ENCODE data around the gene BRIP1. TPM values are rescaled to one million over a fixed set of nuclear protein-coding genes. Genes with fewer than 3 reads are reported as not detected.

BRIP1 gene
- total RNA-seq, 2 experiments from 2014 or later, result 14.1 to 15.8 TPM

DNA sequence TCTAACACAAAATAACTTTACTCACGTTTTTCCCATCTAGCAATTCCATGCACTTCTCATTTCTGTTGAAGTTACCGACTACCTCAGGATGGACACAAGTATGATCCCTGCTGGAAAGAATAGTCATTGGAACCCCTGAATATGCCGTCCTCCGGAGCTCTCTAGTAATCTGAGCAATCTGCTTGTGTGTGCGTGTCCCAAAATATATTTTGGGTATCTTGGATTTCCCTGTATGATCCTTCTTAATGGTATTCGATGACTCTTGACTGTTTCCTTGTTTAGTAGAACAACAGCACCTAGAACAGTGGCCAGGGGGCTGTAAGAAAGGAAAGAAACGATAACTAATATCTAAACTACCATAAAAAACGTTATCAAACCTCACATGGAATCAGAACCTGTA is 54.9 kb downstream of the BRIP1 start:
- ChIA-PET POLR2A (no interaction called here), CTCF (no interaction called here)
- Mint-ChIP-seq H3K36me3 (peaks cover 6% of the 10 kb centered on the region), H3K27me3 (no peaks in the 10 kb centered on the region), H3K27ac (no peak overlapping the region), H3K4me3 (no peak overlapping the region), H3K9me3 (no peaks in the 10 kb centered on the region), H3K4me1 (ENCODE audit: low read depth) (peaks cover 5% of the 10 kb centered on the region)
- DNase-seq, result no peak
- intact Hi-C loops (cut with micrococcal nuclease), result no loop called here

DNA sequence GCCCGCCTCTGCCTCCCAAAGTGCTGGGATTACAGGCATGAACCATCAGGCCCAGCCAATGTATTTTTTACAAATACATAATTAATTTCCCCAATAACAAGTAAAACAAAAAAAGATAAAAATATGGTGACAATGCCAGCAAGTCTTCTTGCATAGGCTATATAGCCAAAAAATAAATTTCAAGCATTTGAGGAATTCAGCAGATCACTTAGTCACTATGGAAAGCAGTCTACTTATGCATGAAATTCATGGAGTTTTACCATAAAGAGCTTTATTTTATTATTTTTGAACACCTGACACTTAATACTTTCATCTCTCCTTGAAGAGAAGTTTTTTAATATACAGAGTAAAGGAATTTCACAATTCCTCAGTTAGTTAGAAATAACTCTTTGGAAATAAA is 56.4 kb downstream of the BRIP1 start:
- ChIA-PET POLR2A (no interaction called here), CTCF (no interaction called here)
- Mint-ChIP-seq H3K9me3 (no peaks in the 10 kb centered on the region), H3K4me3 (no peak overlapping the region), H3K36me3 (peaks cover 4% of the 10 kb centered on the region), H3K27me3 (no peaks in the 10 kb centered on the region), H3K4me1 (ENCODE audit: low read depth) (peaks cover 5% of the 10 kb centered on the region), H3K27ac (no peak overlapping the region)
- intact Hi-C loops (cut with micrococcal nuclease), result no loop called here
- no peak for DNase-seq

- POLR2A ChIA-PET, result no interaction called here
- CTCF ChIA-PET, result interaction anchor here (0.5 to 0.9 kb wide), 2 partner anchors 51 to 108 kb away, joined by 3 read pairs; no protein-coding TSS in a partner anchor
- Mint-ChIP-seq H3K9me3 (no peaks in the 10 kb centered on the region), H3K4me1 (ENCODE audit: low read depth) (peaks cover 5% of the 10 kb centered on the region), H3K4me3 (no peak overlapping the region), H3K27me3 (no peaks in the 10 kb centered on the region), H3K27ac (no peak overlapping the region), H3K36me3 (peaks cover 6% of the 10 kb centered on the region)
- intact Hi-C loops (cut with micrococcal nuclease), result no loop called here
- no peak for DNase-seq
Measured at GRCh38 chr17:61806081-61806828, 57.1 kb downstream of the BRIP1 start.

- ChIA-PET POLR2A (no interaction called here), CTCF (interaction anchor here (0.9 kb wide), 1 partner anchor 52 kb away, joined by 3 read pairs; no protein-coding TSS in a partner anchor)
- DNase-seq, result no peak
- H3K27ac Mint-ChIP-seq, result no peak overlapping the region
- H3K36me3 Mint-ChIP-seq, result peaks cover 7% of the 10 kb centered on the region
- H3K9me3 Mint-ChIP-seq, result no peaks in the 10 kb centered on the region
- intact Hi-C loops (cut with micrococcal nuclease), result no loop called here
- no peaks in the 10 kb centered on the region for H3K27me3 Mint-ChIP-seq
- H3K4me3 Mint-ChIP-seq, result no peak overlapping the region
- H3K4me1 Mint-ChIP-seq (ENCODE audit: low read depth), result peaks cover 5% of the 10 kb centered on the region
Measured at GRCh38 chr17:61805399-61805798, 57.9 kb downstream of the BRIP1 start.

GRCh38 chr17:61803796-61804195 is 59.5 kb downstream of the BRIP1 start:
- no peaks in the 10 kb centered on the region for H3K9me3 Mint-ChIP-seq
- H3K4me1 Mint-ChIP-seq (ENCODE audit: low read depth), result peaks cover 5% of the 10 kb centered on the region
- peaks cover 7% of the 10 kb centered on the region for H3K36me3 Mint-ChIP-seq
- no peak overlapping the region for H3K27ac Mint-ChIP-seq
- DNase-seq, result no peak
- H3K27me3 Mint-ChIP-seq, result no peaks in the 10 kb centered on the region
- ChIA-PET CTCF (no interaction called here), POLR2A (no interaction called here)
- H3K4me3 Mint-ChIP-seq, result no peak overlapping the region
- intact Hi-C loops (cut with micrococcal nuclease), result no loop called here

- POLR2A ChIA-PET, result no interaction called here
- DNase-seq, result no peak
- Mint-ChIP-seq H3K27me3 (no peaks in the 10 kb centered on the region), H3K4me1 (ENCODE audit: low read depth) (peaks cover 5% of the 10 kb centered on the region), H3K9me3 (no peaks in the 10 kb centered on the region), H3K4me3 (no peak overlapping the region), H3K36me3 (peaks cover 3% of the 10 kb centered on the region), H3K27ac (no peak overlapping the region)
- CTCF ChIA-PET, result no interaction called here
- intact Hi-C loops (cut with micrococcal nuclease), result no loop called here
Measured at GRCh38 chr17:61803216-61803615, 60.1 kb downstream of the BRIP1 start.

DNA sequence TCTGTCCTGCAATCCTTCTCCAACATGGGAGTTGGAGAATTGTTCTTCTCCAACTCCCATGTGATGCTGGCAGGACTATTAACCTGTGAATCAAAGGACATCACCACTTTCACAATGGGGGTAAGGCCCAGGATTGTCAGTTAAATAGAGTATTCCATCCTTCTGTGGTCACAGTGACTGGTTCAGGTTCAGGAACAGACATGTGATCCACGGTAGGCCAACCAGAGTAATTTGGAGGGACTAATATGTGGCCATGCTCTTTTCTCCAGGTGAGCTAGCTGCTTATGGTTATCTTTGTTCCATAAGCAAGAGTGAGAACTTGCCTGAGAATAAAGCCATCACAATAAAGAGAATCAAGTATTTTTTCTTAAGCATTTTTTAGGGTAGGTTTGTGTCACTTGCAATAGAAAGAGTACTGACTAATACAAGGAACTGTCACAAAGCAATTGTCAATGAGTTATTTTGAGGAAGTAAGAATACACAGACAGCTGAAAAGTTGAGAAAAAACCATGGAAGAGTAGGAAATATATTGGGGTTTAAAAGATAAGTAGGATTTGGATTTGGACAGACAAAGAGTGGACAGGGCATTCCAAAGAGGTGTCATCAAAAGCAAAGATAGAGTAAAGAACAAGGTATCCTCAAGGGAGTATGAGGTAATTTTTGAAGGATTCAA is 63.4 kb downstream of the BRIP1 start:
- CTCF ChIA-PET, result no interaction called here
- POLR2A ChIA-PET, result interaction anchor here (1.0 kb wide), 1 partner anchor 15 kb away, joined by 3 read pairs; no protein-coding TSS in a partner anchor
- H3K36me3 Mint-ChIP-seq, result peaks cover 11% of the 10 kb centered on the region

DNA sequence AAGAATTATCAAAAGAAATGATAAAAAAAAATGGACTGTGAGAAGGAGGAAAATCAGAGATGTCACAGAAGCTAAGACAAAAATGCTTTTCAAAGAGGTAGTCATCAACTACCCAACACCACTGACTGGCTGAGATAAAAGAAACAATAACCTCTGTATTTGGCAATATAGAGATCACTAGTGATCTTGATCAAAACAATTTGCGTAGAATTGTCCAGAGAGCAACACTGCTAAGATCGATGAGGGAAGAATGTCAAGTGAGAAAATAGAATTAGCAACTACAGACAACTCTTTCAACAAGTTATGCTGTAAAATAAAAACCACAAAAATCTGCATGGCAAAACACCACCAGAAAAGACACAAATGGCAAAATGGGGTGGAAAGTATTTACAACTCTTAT is 66.0 kb downstream of the BRIP1 start:
- POLR2A ChIA-PET, result no interaction called here

More for the DNA sequence above, 63.4 kb downstream of the BRIP1 start:
- intact Hi-C loops (cut with micrococcal nuclease), result no loop called here
- no peak for DNase-seq
- Mint-ChIP-seq H3K9me3 (no peaks in the 10 kb centered on the region), H3K4me1 (ENCODE audit: low read depth) (no peaks in the 10 kb centered on the region), H3K27ac (no peak overlapping the region), H3K27me3 (no peaks in the 10 kb centered on the region), H3K4me3 (no peak overlapping the region)

GRCh38 chr17:61795546-61795945 is 67.8 kb downstream of the BRIP1 start:
- no peak overlapping the region for H3K4me3 Mint-ChIP-seq
- CTCF ChIA-PET, result no interaction called here
- H3K27ac Mint-ChIP-seq, result no peak overlapping the region
- POLR2A ChIA-PET, result interaction anchor here (0.6 kb wide), 1 partner anchor 559 kb away, joined by 6 read pairs; no protein-coding TSS in a partner anchor
- peaks cover 2% of the 10 kb centered on the region for H3K4me1 Mint-ChIP-seq (ENCODE audit: low read depth)
- H3K36me3 Mint-ChIP-seq, result peaks cover 8% of the 10 kb centered on the region
- no peaks in the 10 kb centered on the region for H3K9me3 Mint-ChIP-seq
- DNase-seq, result no peak
- intact Hi-C loops (cut with micrococcal nuclease), result no loop called here
- H3K27me3 Mint-ChIP-seq, result no peaks in the 10 kb centered on the region

More for the DNA sequence above, 66.0 kb downstream of the BRIP1 start:
- no peak overlapping the region for H3K4me3 Mint-ChIP-seq
- H3K36me3 Mint-ChIP-seq, result peaks cover 11% of the 10 kb centered on the region
- CTCF ChIA-PET, result no interaction called here
- H3K27me3 Mint-ChIP-seq, result no peaks in the 10 kb centered on the region
- no peak overlapping the region for H3K27ac Mint-ChIP-seq
- intact Hi-C loops (cut with micrococcal nuclease), result no loop called here
- H3K4me1 Mint-ChIP-seq (ENCODE audit: low read depth), result peaks cover 2% of the 10 kb centered on the region
- H3K9me3 Mint-ChIP-seq, result no peaks in the 10 kb centered on the region
- no peak for DNase-seq

DNA sequence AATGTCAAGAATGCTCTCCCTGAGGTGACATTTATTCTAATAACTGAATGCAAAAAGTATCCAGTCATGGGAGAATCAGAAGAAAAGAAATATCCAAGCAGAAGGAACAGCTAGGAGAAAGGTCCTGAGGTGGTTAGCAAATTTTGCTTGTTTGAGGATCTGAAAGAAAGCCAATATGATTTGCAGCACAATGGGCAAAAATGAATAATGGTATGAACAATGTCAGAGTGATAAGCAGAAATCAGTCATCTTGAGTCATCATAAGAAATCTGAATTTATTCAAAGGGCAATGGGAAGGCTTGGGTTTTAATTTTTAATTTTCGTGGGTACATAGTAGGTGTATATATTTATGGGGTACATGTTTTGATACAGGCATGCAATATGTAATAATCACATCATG is 68.5 kb downstream of the BRIP1 start:
- H3K36me3 Mint-ChIP-seq, result peaks cover 8% of the 10 kb centered on the region
- CTCF ChIA-PET, result no interaction called here

GRCh38 chr17:61794242-61794641 is 69.1 kb downstream of the BRIP1 start:
- no peak overlapping the region for H3K27ac Mint-ChIP-seq
- ChIA-PET POLR2A (no interaction called here), CTCF (no interaction called here)
- DNase-seq, result no peak
- no peak overlapping the region for H3K4me3 Mint-ChIP-seq
- H3K4me1 Mint-ChIP-seq (ENCODE audit: low read depth), result peaks cover 2% of the 10 kb centered on the region
- H3K27me3 Mint-ChIP-seq, result no peaks in the 10 kb centered on the region
- no peaks in the 10 kb centered on the region for H3K9me3 Mint-ChIP-seq
- intact Hi-C loops (cut with micrococcal nuclease), result no loop called here
- peaks cover 8% of the 10 kb centered on the region for H3K36me3 Mint-ChIP-seq

More for the DNA sequence above, 68.5 kb downstream of the BRIP1 start:
- POLR2A ChIA-PET, result no interaction called here
- DNase-seq, result no peak
- Mint-ChIP-seq H3K4me1 (ENCODE audit: low read depth) (peaks cover 2% of the 10 kb centered on the region), H3K27me3 (no peaks in the 10 kb centered on the region), H3K4me3 (no peak overlapping the region), H3K27ac (no peak overlapping the region), H3K9me3 (no peaks in the 10 kb centered on the region)
- intact Hi-C loops (cut with micrococcal nuclease), result no loop called here

DNA sequence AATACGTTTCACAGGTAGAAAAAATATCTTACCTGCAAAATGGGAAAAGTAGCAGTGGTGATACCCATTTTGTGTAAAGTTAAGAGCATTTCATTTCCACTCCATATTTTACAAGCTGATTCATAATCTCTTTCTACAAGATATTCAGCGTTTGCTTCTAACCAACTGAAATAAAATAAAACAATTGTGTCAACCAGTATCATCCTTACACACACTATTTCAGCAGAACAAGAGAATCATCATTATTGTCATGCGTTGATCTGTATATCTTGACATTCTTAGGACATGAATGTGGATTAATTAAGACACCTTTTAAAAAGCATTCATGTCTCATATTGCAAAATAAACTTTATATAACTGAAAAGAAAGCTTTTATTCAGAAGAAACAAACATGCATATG is 69.8 kb downstream of the BRIP1 start:
- POLR2A ChIA-PET, result no interaction called here
- no peak overlapping the region for H3K27ac Mint-ChIP-seq

GRCh38 chr17:61789872-61790271 is 73.5 kb downstream of the BRIP1 start:
- Mint-ChIP-seq H3K9me3 (no peaks in the 10 kb centered on the region), H3K36me3 (no peaks in the 10 kb centered on the region), H3K4me1 (ENCODE audit: low read depth) (peaks cover 1% of the 10 kb centered on the region), H3K4me3 (no peak overlapping the region), H3K27ac (no peak overlapping the region), H3K27me3 (no peaks in the 10 kb centered on the region)
- CTCF ChIA-PET, result no interaction called here
- DNase-seq, result no peak
- intact Hi-C loops (cut with micrococcal nuclease), result no loop called here
- POLR2A ChIA-PET, result no interaction called here

More for the DNA sequence above, 69.8 kb downstream of the BRIP1 start:
- Mint-ChIP-seq H3K4me3 (no peak overlapping the region), H3K9me3 (no peaks in the 10 kb centered on the region), H3K27me3 (no peaks in the 10 kb centered on the region), H3K4me1 (ENCODE audit: low read depth) (peaks cover 2% of the 10 kb centered on the region), H3K36me3 (peaks cover 8% of the 10 kb centered on the region)
- CTCF ChIA-PET, result no interaction called here
- no peak for DNase-seq
- intact Hi-C loops (cut with micrococcal nuclease), result no loop called here

Data from activated CD4-positive, alpha-beta memory T cell treated with anti-CD3 and anti-CD28 coated beads for 36 hours (primary cell).